NCI-H1417 treated with DMSO at 0.1 percent for 48 hours (cell line): ENCODE measurements around the gene TBC1D22A.

Source experiments
- DNase-seq: peaks from one replicate; lab custom pipeline; 2025; lab: John Stamatoyannopoulos, UW

TBC1D22A gene

GRCh38 chr22:46860562-46860961 is 98.1 kb downstream of the TBC1D22A start:
- no peak for DNase-seq

- DNase-seq = no peak
Observed at GRCh38 chr22:46861468-46862367, 99.3 kb downstream of the TBC1D22A start.

- DNase-seq = no peak
Observed at GRCh38 chr22:46862418-46863324, 100.2 kb downstream of the TBC1D22A start.

GRCh38 chr22:46863794-46864193 is 101.3 kb downstream of the TBC1D22A start:
- DNase-seq = no peak

GRCh38 chr22:46864314-46865051 is 102.0 kb downstream of the TBC1D22A start:
- no peak for DNase-seq

- DNase-seq = no peak
Observed at GRCh38 chr22:46865052-46865434, 102.6 kb downstream of the TBC1D22A start.

- DNase-seq = no peak
Observed at GRCh38 chr22:46865642-46866041, 103.2 kb downstream of the TBC1D22A start.

GRCh38 chr22:46866591-46866990 is 104.1 kb downstream of the TBC1D22A start:
- no peak for DNase-seq

GRCh38 chr22:46867106-46867505 is 104.7 kb downstream of the TBC1D22A start:
- DNase-seq = no peak

- DNase-seq = no peak
Observed at GRCh38 chr22:46869329-46869728, 106.9 kb downstream of the TBC1D22A start.

GRCh38 chr22:46869831-46870441 is 107.5 kb downstream of the TBC1D22A start:
- DNase-seq = no peak

- no peak for DNase-seq
Observed at GRCh38 chr22:46871826-46872225, 109.4 kb downstream of the TBC1D22A start.

- DNase-seq = no peak
Observed at GRCh38 chr22:46875089-46875488, 112.6 kb downstream of the TBC1D22A start.

- no peak for DNase-seq
Observed at GRCh38 chr22:46876357-46876934, 114.0 kb downstream of the TBC1D22A start.

GRCh38 chr22:46878191-46878948 is 115.9 kb downstream of the TBC1D22A start:
- DNase-seq = no peak

- no peak for DNase-seq
Observed at GRCh38 chr22:46879083-46879482, 116.6 kb downstream of the TBC1D22A start.

- DNase-seq = no peak
Observed at GRCh38 chr22:46881373-46882118, 119.1 kb downstream of the TBC1D22A start.

GRCh38 chr22:46883092-46883910 is 120.9 kb downstream of the TBC1D22A start:
- no peak for DNase-seq

- DNase-seq = no peak
Observed at GRCh38 chr22:46884365-46884764, 121.9 kb downstream of the TBC1D22A start.
